CD4-positive, alpha-beta T cell treated with Interleukin-17A for 4 hours (primary cell): Measurements from ENCODE around the gene TSPO.

Experiments
- DNase-seq: peaks from one replicate; pipeline ENCODE4 v3.0.0-alpha.2; 2020; ENCODE audit warnings: mixed read lengths

Gene TSPO

DNA sequence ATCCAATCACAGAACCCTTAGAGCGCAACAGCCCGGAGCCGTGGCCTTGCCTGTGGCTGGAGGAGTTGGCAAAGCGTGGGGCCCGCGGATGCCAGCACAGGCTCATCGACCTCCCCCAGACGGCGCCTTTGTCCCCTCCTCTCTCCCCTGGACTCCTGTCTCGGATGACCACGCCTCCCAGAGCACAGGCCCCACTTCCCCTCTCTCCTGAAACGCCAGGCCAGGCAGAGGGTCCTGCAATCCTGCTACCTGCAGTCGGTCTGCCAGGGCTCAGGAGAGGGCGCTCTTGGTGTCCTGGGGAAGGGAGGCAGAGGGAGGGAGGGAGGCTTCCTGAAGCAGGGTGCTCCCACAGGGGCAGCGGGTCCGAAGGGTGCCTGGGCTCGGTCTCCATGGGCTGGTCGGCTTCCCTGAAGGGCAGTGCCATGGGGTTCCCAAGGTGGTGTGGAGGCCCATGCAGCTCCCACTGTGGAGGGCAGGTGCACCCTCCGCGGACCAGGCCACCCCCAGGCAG is 52.2 kb downstream of the TSPO start:
- DNase-seq: no peak

DNA sequence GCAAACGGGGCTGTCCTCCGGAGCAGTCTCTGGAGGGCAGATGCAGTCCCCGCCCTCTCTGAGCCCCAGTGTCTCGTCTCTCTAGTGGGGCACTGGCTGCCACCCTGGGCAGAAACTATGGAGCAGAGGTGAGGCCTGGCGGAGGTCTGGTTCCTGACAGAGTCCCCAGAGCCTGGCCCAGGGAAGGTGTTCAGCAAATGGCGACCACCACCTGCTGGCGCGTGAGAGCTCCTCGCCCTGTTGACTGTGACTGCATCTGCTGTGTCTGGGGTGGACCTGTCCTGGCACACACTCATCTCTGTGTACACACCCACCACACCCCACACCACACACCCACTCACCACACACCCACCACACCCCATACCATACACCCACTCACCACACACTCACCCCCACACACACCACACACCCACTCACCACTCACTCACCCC is 53.9 kb downstream of the TSPO start:
- no peak for DNase-seq

DNA sequence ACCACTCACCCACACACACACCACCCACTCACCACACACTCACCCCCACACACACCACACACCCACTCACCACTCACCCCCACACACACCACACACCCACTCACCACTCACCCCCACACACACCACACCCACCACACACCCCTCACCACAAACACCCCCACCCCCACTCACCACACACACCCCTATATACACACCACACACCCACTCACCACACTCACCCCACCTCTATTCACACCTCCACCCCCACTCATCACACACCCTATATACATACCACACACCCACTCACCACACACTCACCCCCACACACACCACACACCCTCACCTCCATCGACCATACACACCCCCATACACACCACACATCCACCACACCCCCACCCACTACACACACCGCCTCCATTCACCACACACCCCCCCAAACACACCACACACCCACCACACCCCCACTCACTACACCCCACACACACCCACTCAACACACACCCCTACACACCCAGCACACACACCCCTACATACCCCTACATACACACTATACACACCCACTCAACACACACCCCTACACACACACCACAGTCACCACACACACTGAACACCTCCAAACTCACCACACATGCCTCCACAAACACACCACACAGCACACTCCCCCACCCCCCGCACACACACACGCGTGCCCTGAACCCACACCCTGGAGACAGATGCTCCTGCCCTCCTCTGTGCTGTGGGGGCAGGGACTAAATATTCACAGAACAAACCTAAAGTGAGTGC is 54.6 kb downstream of the TSPO start:
- no peak for DNase-seq

DNA sequence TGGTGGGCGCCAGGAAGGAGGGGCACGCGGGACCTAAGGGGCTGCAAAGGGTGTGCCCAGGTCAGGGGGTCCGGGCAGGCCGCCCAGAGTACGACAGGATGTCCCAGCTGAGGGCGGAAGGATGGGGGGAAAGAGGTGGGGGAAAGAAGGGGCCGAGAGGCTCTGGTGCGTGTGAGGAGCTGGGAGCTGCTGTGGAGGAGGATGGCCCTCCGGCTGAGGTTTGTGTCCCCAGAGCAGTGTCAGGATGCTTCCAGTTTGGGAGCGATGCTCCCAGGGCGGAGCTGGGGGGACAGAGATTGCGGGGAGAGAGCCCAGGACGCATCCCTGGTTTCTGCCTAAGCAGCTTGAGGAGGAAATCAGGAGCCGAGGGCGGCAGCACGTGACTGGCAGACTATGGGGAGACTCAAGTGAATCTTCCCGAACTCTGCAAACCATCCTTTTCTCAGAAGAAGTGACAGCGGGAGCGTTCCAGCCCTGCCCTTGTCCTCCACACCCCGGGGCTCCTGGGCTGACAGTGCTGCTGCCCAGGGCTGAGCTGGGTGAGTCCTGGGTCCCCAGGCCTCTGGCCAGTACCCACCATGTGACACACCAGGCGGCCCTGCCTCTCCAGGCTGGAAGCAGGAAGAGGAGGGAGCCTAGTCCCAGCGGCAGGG is 55.3 kb downstream of the TSPO start:
- DNase-seq: no peak

DNA sequence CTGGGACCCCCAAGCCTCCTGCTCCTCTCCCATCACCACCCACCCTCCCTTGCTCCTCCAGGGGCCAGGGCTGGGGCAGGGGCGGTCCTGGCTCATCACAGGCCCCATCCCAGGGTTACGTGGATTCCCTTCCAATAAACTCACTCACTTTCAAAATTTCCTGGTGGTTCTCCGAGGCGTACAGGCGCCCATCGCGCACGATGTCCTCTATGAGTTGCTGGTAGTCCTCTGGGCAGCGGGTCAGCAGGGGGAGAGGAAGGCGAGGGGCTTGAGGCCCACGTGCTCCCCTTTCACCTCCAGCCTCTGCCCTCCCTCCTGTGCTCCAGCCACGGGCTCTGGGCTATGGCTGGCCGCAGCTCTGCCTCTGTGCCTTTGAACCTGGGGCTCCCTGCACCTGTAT is 56.0 kb downstream of the TSPO start:
- DNase-seq: no peak

DNA sequence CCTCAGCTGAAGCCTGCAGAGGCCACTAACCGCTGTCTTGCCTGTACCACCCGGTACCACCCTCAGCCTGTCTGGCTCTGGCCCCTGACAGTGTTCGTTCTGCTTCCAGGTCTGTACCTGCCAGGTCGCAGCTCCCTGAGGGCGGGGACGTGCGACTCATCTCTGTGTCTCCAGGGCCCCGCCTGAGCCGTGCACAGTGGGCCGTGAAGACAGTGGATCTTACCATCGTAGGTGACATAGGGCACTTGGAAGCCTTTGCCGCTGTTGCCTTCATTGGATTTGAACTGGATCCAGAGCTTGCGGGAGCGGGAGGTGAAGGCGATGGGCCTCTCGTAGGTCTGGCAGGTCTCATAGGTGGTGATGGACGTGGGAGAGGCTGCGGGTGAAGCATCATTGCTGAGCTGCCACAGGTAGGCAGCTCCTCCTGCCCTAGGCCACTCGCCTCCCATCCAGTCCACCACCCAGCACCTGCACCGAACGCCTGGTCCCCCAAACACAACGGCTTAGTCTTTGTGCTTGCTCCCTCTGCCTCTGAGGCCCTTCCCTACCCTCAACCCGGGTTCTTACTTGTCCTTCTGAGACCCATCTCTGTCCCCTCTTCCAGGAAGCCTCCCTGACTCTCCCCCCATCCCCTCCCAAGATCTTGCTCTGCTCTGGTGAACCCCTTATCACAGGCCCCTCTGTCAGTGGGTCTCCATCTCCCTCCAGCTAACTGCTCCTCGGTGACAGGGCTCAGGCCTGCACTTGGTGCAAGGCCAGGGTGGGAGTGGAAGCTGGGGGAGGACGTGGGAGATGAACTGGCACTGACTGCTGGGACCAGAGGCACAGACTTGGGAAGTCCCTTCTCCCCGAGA is 56.7 kb downstream of the TSPO start:
- DNase-seq: no peak

DNA sequence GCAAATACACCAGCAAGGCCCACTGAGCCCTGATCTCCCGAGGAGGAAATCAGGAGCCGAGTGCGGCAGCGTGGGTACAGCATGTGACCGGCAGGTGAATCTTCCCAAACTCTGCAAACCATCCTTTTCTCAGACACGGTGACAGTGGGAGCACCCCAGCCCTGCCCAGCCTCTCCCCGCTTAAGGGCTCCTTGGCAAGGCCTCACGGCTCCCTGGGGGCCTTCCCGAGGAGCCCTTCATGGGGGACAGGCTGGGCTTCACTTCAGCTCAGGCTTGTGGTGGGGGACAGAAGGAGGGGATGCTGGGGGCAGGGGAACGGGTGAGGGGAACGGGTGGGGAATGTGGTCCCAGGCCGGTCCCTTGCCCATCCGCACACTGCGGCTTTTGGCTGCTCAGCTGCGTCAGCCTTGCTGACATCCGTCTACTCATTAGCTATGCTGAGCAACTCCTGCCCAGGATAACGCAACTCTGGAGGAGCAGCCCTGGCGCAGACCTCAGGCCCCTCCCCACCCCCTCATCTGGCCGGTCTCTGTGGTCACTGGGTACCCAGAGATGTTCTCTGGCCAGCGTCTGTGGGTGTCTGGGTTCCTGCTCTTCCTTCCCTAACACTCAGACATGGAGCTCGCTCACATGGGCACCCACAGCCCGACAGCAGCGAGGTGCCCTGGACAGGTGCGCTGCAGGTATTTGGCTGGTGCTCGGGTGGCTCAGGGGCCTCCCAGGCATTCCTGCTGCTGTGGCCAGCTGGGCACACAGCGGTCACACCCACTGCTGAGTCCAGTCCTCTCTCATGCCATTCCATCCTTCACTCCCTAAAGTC is 57.6 kb downstream of the TSPO start:
- no peak for DNase-seq

DNA sequence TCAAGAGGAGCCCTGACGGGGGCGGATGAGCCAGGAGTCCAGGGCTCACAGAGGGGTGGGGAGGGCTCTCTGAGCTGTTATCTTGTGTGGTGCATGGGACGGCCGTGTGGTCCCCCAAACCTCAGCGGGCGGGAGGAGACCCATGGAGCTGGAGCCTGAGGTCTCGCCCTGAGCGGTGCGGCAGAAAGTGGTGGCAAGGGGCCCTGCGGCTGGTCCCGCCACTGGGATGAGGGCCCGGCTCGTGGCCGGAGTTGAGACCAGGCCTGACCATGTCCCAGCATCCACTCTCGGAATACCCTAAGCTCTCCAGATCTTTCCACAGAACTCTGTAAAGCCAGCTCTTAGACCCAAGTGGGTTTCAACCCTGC is 58.1 kb downstream of the TSPO start:
- DNase-seq: no peak

DNA sequence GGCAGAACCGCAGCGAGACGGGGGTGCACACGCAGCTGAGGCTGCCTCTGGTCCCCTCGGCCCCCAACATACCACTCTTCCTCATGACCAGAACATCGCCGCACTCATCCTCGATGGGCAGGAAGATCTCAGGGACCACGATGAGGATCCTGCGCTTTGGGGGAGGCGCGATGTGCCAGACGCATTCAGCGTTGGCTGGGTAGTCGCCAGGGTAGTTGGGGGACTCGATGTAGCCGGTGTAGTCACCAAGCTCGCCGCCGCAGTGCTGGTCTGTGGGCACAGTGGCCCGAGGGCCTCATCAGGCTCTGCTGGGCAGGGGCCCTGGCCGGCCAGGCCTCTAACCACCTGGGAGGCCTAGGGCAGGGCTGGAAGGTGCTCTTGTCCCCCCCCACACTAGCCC is 58.6 kb downstream of the TSPO start:
- DNase-seq: no peak

DNA sequence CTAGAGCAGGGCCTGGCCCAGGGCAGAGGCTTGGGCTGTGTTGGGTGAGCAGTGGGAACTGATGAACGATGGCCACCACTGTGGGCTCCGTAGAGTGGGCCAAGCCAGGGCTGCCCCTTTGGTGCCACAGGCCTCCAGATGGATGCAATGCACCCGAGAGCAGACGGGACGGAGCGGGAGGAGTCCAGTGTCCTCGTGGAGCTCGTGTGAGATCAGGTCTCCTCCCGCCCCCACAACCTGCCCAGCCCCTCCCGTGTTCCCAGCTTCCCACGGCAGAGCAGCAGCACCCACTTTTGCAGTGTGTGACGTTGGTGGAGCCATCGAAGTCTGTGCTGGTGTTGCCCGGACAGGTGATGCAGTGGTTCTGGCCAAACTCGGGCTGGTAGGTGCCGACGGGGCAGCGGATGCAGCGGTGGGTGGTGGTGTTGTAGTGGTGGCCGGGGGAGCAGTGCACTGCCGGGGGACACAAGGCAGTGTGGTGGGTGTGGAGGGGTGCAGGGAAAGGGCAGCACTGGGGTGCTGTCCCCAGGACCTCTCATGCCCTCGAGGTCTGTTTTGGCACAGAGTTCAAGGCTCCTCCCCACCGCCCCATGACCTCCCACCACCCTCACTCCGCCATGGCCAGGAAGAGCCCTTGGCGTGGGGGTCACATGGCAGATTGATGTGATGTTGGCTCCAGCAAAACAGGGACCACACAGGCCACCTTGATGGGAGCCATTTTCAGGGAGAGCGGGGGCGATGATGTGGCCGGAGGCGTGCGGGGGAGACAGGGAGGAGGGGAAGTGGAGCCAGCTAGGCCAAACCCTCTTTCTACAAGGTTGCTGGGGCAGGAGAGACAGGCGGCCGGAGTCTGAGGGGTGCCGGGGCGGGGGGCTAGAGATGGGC is 59.5 kb downstream of the TSPO start:
- DNase-seq: no peak

DNA sequence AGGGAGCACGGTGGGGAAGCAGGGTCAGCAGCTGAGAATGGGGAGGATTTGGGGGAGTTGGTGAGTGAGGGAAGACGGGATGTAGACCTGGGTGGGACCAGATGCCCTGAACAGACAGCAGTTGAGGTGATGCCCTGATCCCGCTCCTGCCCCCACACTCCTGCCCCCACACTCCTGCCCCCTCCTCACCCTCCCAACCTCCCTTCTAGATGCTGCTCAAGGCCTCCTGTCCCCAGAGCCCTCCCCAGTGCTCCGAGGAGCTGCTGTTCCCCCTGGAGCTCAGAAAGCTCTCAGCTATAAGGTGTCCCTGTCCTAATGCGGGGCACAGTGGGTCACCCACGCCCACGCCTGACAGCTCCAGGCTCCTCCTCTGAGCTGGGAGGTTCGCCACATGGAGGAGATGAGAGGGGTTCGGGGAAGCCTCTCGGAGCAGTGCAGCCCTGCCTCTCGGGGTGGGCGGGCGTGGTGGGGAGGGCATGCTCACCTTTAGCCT is 60.6 kb downstream of the TSPO start:
- no peak for DNase-seq

DNA sequence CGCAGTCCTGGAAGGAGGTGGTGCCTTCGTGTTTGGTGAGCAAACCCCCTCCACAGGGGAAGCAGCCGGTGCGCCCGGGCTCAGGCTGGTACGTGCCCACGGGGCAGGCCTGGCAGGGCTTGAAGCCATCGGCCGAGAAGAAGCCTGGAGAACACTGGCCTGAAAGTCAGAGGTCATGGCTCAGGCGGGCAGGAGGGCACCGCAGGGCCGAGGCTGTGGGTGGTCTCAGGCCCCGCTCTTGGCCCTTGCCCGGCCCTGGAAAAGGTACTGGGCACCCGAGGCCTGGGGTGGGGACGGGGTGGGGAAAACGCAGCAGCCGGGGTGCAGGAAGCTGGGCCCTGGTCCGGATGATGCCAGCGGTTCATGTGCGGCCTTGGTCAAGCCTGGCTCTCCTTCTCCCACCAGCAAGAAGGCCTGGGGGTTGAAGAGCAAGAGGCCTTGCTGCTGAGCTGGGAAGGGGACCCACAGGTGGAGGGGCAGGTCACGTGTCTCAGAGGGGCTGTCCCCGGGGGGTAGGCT is 61.1 kb downstream of the TSPO start:
- DNase-seq: no peak
